SK-N-SH (cell line): ENCODE measurements around the gene ATP6V1C2. TPM values are rescaled to one million over a fixed set of nuclear protein-coding genes. Genes with fewer than 3 reads are reported as not detected.
A peak's percentile ranks its signal among the peaks of the same experiment; 100 is the strongest.

Experiments used
- CTCF ChIA-PET: fragments of 300-600, 350-600 bp; formaldehyde crosslinking; extraction: SDS; loops from one replicate; lab custom pipeline; 2021; lab: Yijun Ruan, JAX
- POLR2A ChIA-PET: fragments of 350-600 bp; sonication (Branson Sonifier 250); formaldehyde crosslinking; extraction: SDS; loops from one replicate; lab custom pipeline; 2020; ENCODE audit warnings: antibody characterized with exemption, inconsistent platforms; lab: Yijun Ruan, JAX
- DNase-seq: peaks from one replicate; pipeline ENCODE4 v3.0.0; 2012
- H2AFZ ChIP-seq: fragments of 200-600 bp; sonication (generic); 2 replicates; pipeline ENCODE4 v1.8.1; 2016; ENCODE audit warnings: antibody characterized with exemption, mild to moderate bottlenecking, low read depth
- H3F3A ChIP-seq: fragments of 200-600 bp; sonication (generic); replicated peaks from 2 replicates; pipeline ENCODE3; 2016; ENCODE audit warnings: antibody characterized with exemption, mild to moderate bottlenecking; ENCODE audit not compliant: insufficient read depth
- H3K27ac ChIP-seq, 2 experiments: fragments of 200-500 bp in 1 of 2; fragments of 200-600 bp in 1 of 2; sonication (Bioruptor generic) in 1 of 2; sonication (generic), shearing (Covaris generic) in 1 of 2; 2 replicates each; pipeline versions ENCODE4 v1.5.1 to v1.6.1; 2014 to 2016; ENCODE audit warnings: low read depth in 2 of 2, inconsistent platforms in 1 of 2, low read length in 1 of 2, mild to moderate bottlenecking in 1 of 2, mixed read lengths in 1 of 2
- H3K27me3 ChIP-seq: fragments of 200-600 bp; sonication (generic), shearing (Covaris generic); 2 replicates; pipeline ENCODE4 v1.6.1; 2016; ENCODE audit warnings: mixed run types; ENCODE audit not compliant: insufficient read depth
- H3K36me3 ChIP-seq, 2 experiments: fragments of 200-500 bp in 1 of 2; fragments of 200-600 bp in 1 of 2; sonication (Bioruptor generic) in 1 of 2; sonication (generic) in 1 of 2; replicated peaks in 1 of 2; 2 replicates each; pipeline versions ENCODE3 to v1.5.1; 2014 to 2016; ENCODE audit warnings: low read length in 1 of 2, mild to moderate bottlenecking in 1 of 2; ENCODE audit not compliant: insufficient read depth in 2 of 2, control insufficient read depth in 1 of 2
- H3K4me1 ChIP-seq, 2 experiments: fragments of 200-500 bp in 1 of 2; fragments of 200-600 bp in 1 of 2; sonication (Bioruptor generic) in 1 of 2; sonication (generic), shearing (Covaris generic) in 1 of 2; 2 replicates each; pipeline versions ENCODE4 v1.5.1 to v1.6.1; 2014 to 2016; ENCODE audit warnings: low read depth in 1 of 2, low read length in 1 of 2, mixed run types in 1 of 2; ENCODE audit not compliant: insufficient read depth in 2 of 2, control insufficient read depth in 1 of 2
- H3K4me2 ChIP-seq: fragments of 200-600 bp; sonication (generic), shearing (Covaris generic); 2 replicates; pipeline ENCODE4 v1.6.1; 2017; ENCODE audit warnings: mixed run types
- H3K4me3 ChIP-seq, 2 experiments: fragments of 200-500 bp in 1 of 2; fragments of 200-600 bp in 1 of 2; sonication (Bioruptor generic) in 1 of 2; sonication (generic), shearing (Covaris generic) in 1 of 2; 2 replicates each; pipeline versions ENCODE4 v1.5.1 to v1.8.1; 2014 to 2016; ENCODE audit warnings: low read depth in 2 of 2, inconsistent platforms in 1 of 2, low read length in 1 of 2, mild to moderate bottlenecking in 1 of 2, mixed read lengths in 1 of 2, moderate library complexity in 1 of 2
- H3K79me2 ChIP-seq: fragments of 200-600 bp; sonication (generic); 2 replicates; pipeline ENCODE4 v1.8.1; 2017; ENCODE audit warnings: mild to moderate bottlenecking; ENCODE audit not compliant: insufficient read depth
- H3K9ac ChIP-seq: fragments of 200-600 bp; sonication (generic); 2 replicates; pipeline ENCODE4 v1.6.1; 2017; ENCODE audit warnings: mixed run types
- H3K9me2 ChIP-seq: fragments of 200-600 bp; sonication (generic); 2 replicates; pipeline ENCODE4 v1.6.1; 2017; ENCODE audit warnings: mixed run types
- H3K9me3 ChIP-seq: fragments of 200-600 bp; sonication (generic); 2 replicates; pipeline ENCODE4 v1.6.1; 2017; ENCODE audit warnings: mixed run types, mild to moderate bottlenecking, moderate library complexity
- H4K20me1 ChIP-seq: fragments of 200-600 bp; sonication (generic); 2 replicates; pipeline ENCODE4 v1.6.1; 2017; ENCODE audit warnings: mild to moderate bottlenecking, mixed run types; ENCODE audit not compliant: insufficient read depth
- CHD2 ChIP-seq: fragments of 150-350 bp; IDR thresholded peaks from 2 replicates; pipeline ENCODE4 v1.6.1; 2018; ENCODE audit warnings: low read length; ENCODE audit not compliant: partially characterized antibody
- EZH2phosphoT487 ChIP-seq: fragments of 200-600 bp; sonication (generic); IDR thresholded peaks from 2 replicates; pipeline ENCODE4 v1.6.1; 2017; ENCODE audit warnings: low read depth, mixed run types, mild to moderate bottlenecking, antibody characterized with exemption, moderate library complexity, borderline replicate concordance
- FOXJ3 ChIP-seq: sonication (generic); formaldehyde crosslinking; IDR thresholded peaks from 2 replicates; pipeline ENCODE4 v1.5.1; 2020; ENCODE audit warnings: mild to moderate bottlenecking, missing genetic modification reagents
- FOXM1 ChIP-seq: IDR thresholded peaks from 2 replicates; pipeline ENCODE4 v1.4.0; 2012; ENCODE audit warnings: low read depth, mild to moderate bottlenecking
- GATA2 ChIP-seq: sonication (generic); formaldehyde crosslinking; IDR thresholded peaks from 2 replicates; pipeline ENCODE4 v1.5.0; 2020; ENCODE audit warnings: mild to moderate bottlenecking, missing genetic modification reagents
- JUND ChIP-seq: IDR thresholded peaks from 2 replicates; pipeline ENCODE4 v1.4.0; 2012
- MEF2A ChIP-seq: IDR thresholded peaks from 2 replicates; pipeline ENCODE4 v1.4.0; 2012; ENCODE audit warnings: low read depth, borderline replicate concordance
- NFIC ChIP-seq: IDR thresholded peaks from 2 replicates; pipeline ENCODE4 v1.4.0; 2012; ENCODE audit warnings: borderline replicate concordance
- NRF1 ChIP-seq: IDR thresholded peaks from 2 replicates; pipeline ENCODE4 v1.6.1; 2012; ENCODE audit warnings: low read depth, mild to moderate bottlenecking, low read length
- POLR2AphosphoS5 ChIP-seq: IDR thresholded peaks from 2 replicates; pipeline ENCODE4 v1.6.1; 2012; ENCODE audit warnings: low read depth, low read length
- RAD21 ChIP-seq: IDR thresholded peaks from 2 replicates; pipeline ENCODE4 v1.6.1; 2012; ENCODE audit warnings: mild to moderate bottlenecking, low read length
- RFX5 ChIP-seq: IDR thresholded peaks from 2 replicates; pipeline ENCODE4 v1.6.1; 2012; ENCODE audit warnings: mild to moderate bottlenecking, improper control_type of control experiment, low read length
- SMC3 ChIP-seq: IDR thresholded peaks from 2 replicates; pipeline ENCODE4 v1.6.1; 2012; ENCODE audit warnings: low read depth, low read length, improper control_type of control experiment
- TAF1 ChIP-seq: IDR thresholded peaks from 2 replicates; pipeline ENCODE4 v1.6.1; 2012; ENCODE audit warnings: low read depth, mild to moderate bottlenecking, low read length, moderate library complexity, borderline replicate concordance
- TCF12 ChIP-seq: IDR thresholded peaks from 2 replicates; pipeline ENCODE4 v1.4.0; 2012
- TEAD4 ChIP-seq: IDR thresholded peaks from 2 replicates; pipeline ENCODE4 v1.4.0; 2012; ENCODE audit warnings: mild to moderate bottlenecking, borderline replicate concordance; ENCODE audit not compliant: insufficient read depth
- WGBS: methylation state at CpG from one replicate; pipeline ENCODE4 v1.1.6; 2017; ENCODE audit warnings: low lambda C conversion rate; 5-methylcytosine and 5-hydroxymethylcytosine counted together
- polyA plus RNA-seq, 3 experiments: library from polyadenylated mRNA; depleted of rRNA; stranded (reverse); fragments of >200 nt; gene quantifications; 2 replicates each; pipeline ENCODE4 v1.2.3, GENCODE V29; 2012
- TF ChIP-seq, protein P1 (sequence below): fragments of 150-350 bp; IDR thresholded peaks from 2 replicates; pipeline ENCODE4 v1.6.1; 2017; ENCODE audit warnings: antibody characterized with exemption, low read length, low read depth, borderline replicate concordance
- TF ChIP-seq, protein P2 (sequence below): IDR thresholded peaks from 2 replicates; pipeline ENCODE4; 2012
- TF ChIP-seq, protein P3 (sequence below): fragments of 150-350 bp; IDR thresholded peaks from 2 replicates; pipeline ENCODE4 v1.6.1; 2016; ENCODE audit warnings: mild to moderate bottlenecking, low read depth, low read length

The ATP6V1C2 gene
- polyA plus RNA-seq, 1 of the 3 experiments (the other 2 are of a cell fraction) = 0.12 TPM

DNA sequence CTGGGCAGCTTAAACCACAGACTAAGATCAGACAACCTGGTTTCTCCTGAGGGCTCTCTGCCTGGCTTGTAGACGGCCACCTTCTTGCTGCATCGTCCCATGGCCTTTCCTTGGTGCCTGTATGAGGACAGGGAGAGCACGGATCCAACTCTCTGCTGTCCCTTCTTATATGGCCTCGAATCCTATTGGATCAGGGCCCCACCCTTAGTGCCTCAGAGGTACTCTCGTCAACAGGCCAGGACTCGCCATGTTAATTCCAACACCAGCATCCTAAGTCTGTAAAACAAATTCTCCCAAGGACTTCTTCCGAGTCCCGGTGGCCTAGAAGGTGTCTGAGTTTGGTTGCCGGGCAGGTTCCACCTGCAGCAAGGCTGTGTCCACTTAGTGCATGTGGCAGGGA is 40.2 kb downstream of the ATP6V1C2 start:
- H3K9ac ChIP-seq = no peak overlapping the region
- H3K4me1 ChIP-seq = peaks cover 0 to 6% of the 10 kb centered on the region in 2 experiments; a peak in 1 of 4 replicates
- TF ChIP-seq RFX5 (no peak), NFIC (no peak), TAF1 (no peak), FOXJ3 (CRISPR knock-in tag) (no peak), MEF2A (no peak), POLR2AphosphoS5 (no peak), TEAD4 (no peak), CHD2 (no peak), RAD21 (no peak), GATA2 (CRISPR knock-in tag) (no peak), TCF12 (no peak), NRF1 (no peak), EZH2phosphoT487 (no peak)
- TF ChIP-seq, protein P1, sequence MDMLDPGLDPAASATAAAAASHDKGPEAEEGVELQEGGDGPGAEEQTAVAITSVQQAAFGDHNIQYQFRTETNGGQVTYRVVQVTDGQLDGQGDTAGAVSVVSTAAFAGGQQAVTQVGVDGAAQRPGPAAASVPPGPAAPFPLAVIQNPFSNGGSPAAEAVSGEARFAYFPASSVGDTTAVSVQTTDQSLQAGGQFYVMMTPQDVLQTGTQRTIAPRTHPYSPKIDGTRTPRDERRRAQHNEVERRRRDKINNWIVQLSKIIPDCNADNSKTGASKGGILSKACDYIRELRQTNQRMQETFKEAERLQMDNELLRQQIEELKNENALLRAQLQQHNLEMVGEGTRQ = no peak
- TF ChIP-seq, protein P2, sequence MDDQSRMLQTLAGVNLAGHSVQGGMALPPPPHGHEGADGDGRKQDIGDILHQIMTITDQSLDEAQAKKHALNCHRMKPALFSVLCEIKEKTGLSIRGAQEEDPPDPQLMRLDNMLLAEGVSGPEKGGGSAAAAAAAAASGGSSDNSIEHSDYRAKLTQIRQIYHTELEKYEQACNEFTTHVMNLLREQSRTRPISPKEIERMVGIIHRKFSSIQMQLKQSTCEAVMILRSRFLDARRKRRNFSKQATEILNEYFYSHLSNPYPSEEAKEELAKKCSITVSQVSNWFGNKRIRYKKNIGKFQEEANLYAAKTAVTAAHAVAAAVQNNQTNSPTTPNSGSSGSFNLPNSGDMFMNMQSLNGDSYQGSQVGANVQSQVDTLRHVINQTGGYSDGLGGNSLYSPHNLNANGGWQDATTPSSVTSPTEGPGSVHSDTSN = no peak
- TF ChIP-seq, all 33 proteins: peak for 0
- no peak for DNase-seq
- ChIA-PET CTCF (interaction anchor here (1.6 kb wide), 1 partner anchor 71 kb away, joined by 3 read pairs; no protein-coding TSS in a partner anchor), POLR2A (no interaction called here)
- Histone ChIP-seq H3K79me2 (no peaks in the 10 kb centered on the region), H3K27me3 (no peaks in the 10 kb centered on the region), H3K27ac (no peak overlapping the region), H3K9me3 (no peaks in the 10 kb centered on the region), H3K9me2 (no peaks in the 10 kb centered on the region), H3K4me3 (no peak overlapping the region), H4K20me1 (no peaks in the 10 kb centered on the region), H2AFZ (no peak overlapping the region), H3K4me2 (no peak overlapping the region), H3K36me3 (no peaks in the 10 kb centered on the region), H3F3A (no peaks in the 10 kb centered on the region)
- 76% methylated on average over 9 of the region's 9 CpGs for WGBS

DNA sequence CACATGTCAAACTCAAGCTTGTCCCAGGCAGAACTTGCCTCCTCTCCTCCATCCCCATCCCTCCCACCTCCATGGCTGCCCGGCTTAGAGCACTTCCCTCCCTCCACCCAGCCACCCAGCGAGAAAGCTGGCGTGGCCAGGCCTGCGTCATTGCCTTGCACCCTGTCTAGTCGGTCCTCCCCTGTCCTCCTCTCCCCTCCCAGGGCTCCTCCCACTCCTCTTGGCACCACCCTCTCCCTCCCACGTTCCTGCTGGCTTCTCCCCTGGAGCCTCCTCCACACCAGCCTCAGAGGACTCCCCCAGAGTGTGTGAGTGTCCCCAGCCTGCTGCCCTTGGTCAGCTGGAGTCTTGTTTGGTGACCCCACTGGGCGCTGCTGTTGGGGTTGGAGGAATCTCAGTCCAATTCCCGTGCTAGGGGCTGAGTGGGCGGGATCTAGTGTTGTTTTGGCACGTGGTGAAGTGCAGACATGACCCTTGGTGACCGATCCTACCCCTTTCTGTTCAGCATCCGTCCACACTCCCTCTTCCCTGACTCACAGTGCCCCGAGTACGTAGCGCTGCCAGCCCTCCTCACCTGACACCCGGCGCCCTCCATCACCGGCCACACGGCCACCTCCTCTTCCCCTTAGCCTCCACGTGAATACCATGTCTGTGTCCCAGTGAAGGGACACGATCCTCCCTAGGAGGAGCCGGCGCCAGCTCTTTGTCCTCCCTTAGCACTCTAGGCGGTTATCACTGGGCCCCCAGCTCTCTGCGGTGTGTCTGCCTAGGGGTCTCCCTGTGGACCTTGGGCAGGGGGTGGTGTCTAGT is 41.4 kb downstream of the ATP6V1C2 start:
- Histone ChIP-seq H3F3A (no peaks in the 10 kb centered on the region), H3K9ac (no peak overlapping the region), H3K9me2 (no peaks in the 10 kb centered on the region), H3K36me3 (no peaks in the 10 kb centered on the region), H4K20me1 (no peaks in the 10 kb centered on the region), H2AFZ (no peak overlapping the region), H3K27me3 (no peaks in the 10 kb centered on the region), H3K27ac (no peak overlapping the region), H3K4me1 (peaks cover 0 to 6% of the 10 kb centered on the region in 2 experiments; a peak in 1 of 4 replicates)
- POLR2A ChIA-PET = interaction anchor here (0.5 kb wide), 1 partner anchor 167 kb away, joined by 3 read pairs; no protein-coding TSS in a partner anchor
- no peak for TF ChIP-seq SMC3
- TF ChIP-seq GATA2 (CRISPR knock-in tag) = no peak
- no peak for TF ChIP-seq RAD21
- TF ChIP-seq, protein P3, sequence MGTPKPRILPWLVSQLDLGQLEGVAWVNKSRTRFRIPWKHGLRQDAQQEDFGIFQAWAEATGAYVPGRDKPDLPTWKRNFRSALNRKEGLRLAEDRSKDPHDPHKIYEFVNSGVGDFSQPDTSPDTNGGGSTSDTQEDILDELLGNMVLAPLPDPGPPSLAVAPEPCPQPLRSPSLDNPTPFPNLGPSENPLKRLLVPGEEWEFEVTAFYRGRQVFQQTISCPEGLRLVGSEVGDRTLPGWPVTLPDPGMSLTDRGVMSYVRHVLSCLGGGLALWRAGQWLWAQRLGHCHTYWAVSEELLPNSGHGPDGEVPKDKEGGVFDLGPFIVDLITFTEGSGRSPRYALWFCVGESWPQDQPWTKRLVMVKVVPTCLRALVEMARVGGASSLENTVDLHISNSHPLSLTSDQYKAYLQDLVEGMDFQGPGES = no peak
- no peak for TF ChIP-seq JUND
- no peak for TF ChIP-seq FOXM1
- no peak for TF ChIP-seq POLR2AphosphoS5
- TF ChIP-seq TCF12 = no peak
- TF ChIP-seq, all 33 proteins: peak for 0
- CTCF ChIA-PET = interaction anchor here (1.1 kb wide), 1 partner anchor 146 kb away, joined by 3 read pairs; no protein-coding TSS in a partner anchor
- DNase-seq = peak; percentile 46
- Histone ChIP-seq H3K4me2 (no peak overlapping the region), H3K79me2 (no peaks in the 10 kb centered on the region), H3K9me3 (no peaks in the 10 kb centered on the region), H3K4me3 (no peak overlapping the region)
- 73% methylated on average over 25 of the region's 25 CpGs for WGBS
